NCI-H187 treated with DMSO at 0.1 percent for 48 hours (cell line): ENCODE data around the gene CRTC1.

Experiments
- DNase-seq: peaks from one replicate; lab custom pipeline; 2025; lab: John Stamatoyannopoulos, UW

CRTC1 gene

GRCh38 chr19:18746401-18747325 is 63.2 kb downstream of the CRTC1 start:
- no peak for DNase-seq

- no peak for DNase-seq
These were observed 66.1 kb downstream of the CRTC1 start for GRCh38 chr19:18749362-18750231.

- no peak for DNase-seq
These were observed 67.0 kb downstream of the CRTC1 start for GRCh38 chr19:18750295-18750970.

GRCh38 chr19:18751571-18751970 is 68.1 kb downstream of the CRTC1 start:
- no peak for DNase-seq

GRCh38 chr19:18754501-18754900 is 71.0 kb downstream of the CRTC1 start:
- DNase-seq: no peak

- DNase-seq: no peak
These were observed 73.4 kb downstream of the CRTC1 start for GRCh38 chr19:18756896-18757295.

- no peak for DNase-seq
These were observed 76.0 kb downstream of the CRTC1 start for GRCh38 chr19:18759304-18759994.

- DNase-seq: no peak
These were observed 76.5 kb downstream of the CRTC1 start for GRCh38 chr19:18759995-18760426.

- no peak for DNase-seq
These were observed 77.2 kb downstream of the CRTC1 start for GRCh38 chr19:18760440-18761383.

- no peak for DNase-seq
These were observed 78.1 kb downstream of the CRTC1 start for GRCh38 chr19:18761531-18762110.

- no peak for DNase-seq
These were observed 78.9 kb downstream of the CRTC1 start for GRCh38 chr19:18762125-18763023.

- DNase-seq: no peak
These were observed 80.5 kb downstream of the CRTC1 start for GRCh38 chr19:18763674-18764590.

- no peak for DNase-seq
These were observed 81.1 kb downstream of the CRTC1 start for GRCh38 chr19:18764591-18765051.

GRCh38 chr19:18765224-18765623 is 81.7 kb downstream of the CRTC1 start:
- peak; percentile 5 for DNase-seq

- DNase-seq: no peak
These were observed 84.7 kb downstream of the CRTC1 start for GRCh38 chr19:18768046-18768771.

GRCh38 chr19:18768997-18769891 is 85.8 kb downstream of the CRTC1 start:
- DNase-seq: no peak
